Thymus (tissue), 11 donors: ENCODE results near the gene FLRT1. TPM values are rescaled to one million over a fixed set of nuclear protein-coding genes. Genes with fewer than 3 reads are reported as not detected.

Source experiments
- DNase-seq, 9 donors: peaks; one replicate each; pipeline ENCODE4 v3.0.0-alpha.2; 2013; ENCODE audit warnings: low spot score in 9 of 9, low read depth in 6 of 9, missing footprints in 1 of 9
- H3K27ac ChIP-seq, 2 donors: one replicate each; pipeline ENCODE4 v1.5.1; 2013; ENCODE audit warnings: control low read depth in 1 of 2, low read depth in 1 of 2, low read length in 1 of 2, mild to moderate bottlenecking in 1 of 2, moderate library complexity in 1 of 2
- H3K27me3 ChIP-seq, 2 donors: one replicate each; pipeline ENCODE4 v1.5.1; 2013; ENCODE audit warnings: low read length in 1 of 2; ENCODE audit not compliant: control insufficient read depth in 2 of 2, insufficient read depth in 1 of 2
- H3K36me3 ChIP-seq, 2 donors: one replicate each; pipeline ENCODE4 v1.5.1; 2013; ENCODE audit warnings: low read length in 1 of 2, mild to moderate bottlenecking in 1 of 2, moderate library complexity in 1 of 2; ENCODE audit not compliant: control insufficient read depth in 2 of 2, insufficient read depth in 2 of 2
- H3K4me1 ChIP-seq, 2 donors: one replicate each; pipeline ENCODE4 v1.5.1; 2013; ENCODE audit warnings: low read length in 2 of 2; ENCODE audit not compliant: control insufficient read depth in 2 of 2, insufficient read depth in 2 of 2
- H3K4me3 ChIP-seq, 2 donors: one replicate each; pipeline ENCODE4 v1.5.1; 2013; ENCODE audit warnings: low read length in 2 of 2, control low read depth in 1 of 2, mild to moderate bottlenecking in 1 of 2
- H3K9me3 ChIP-seq, 2 donors: one replicate each; pipeline ENCODE4 v1.5.1; 2013; ENCODE audit warnings: low read length in 1 of 2, mild to moderate bottlenecking in 1 of 2; ENCODE audit not compliant: control insufficient read depth in 2 of 2, insufficient read depth in 1 of 2
- WGBS: extraction: QIAGEN DNeasy Blood & Tissue Kit; methylation state at CpG from one replicate; pipeline ENCODE4 v1.1.7; 2013; 5-methylcytosine and 5-hydroxymethylcytosine counted together
- polyA plus RNA-seq: library from polyadenylated mRNA; stranded (reverse); fragments of 200-250 nt; gene quantifications from one replicate; pipeline ENCODE4 v1.2.3, GENCODE V29; 2013
- total RNA-seq: library from RNA; stranded (reverse); fragments of 120-200 nt; gene quantifications from one replicate; pipeline ENCODE4 v1.2.4, GENCODE V29; 2013
- donor health status: healthy.

The FLRT1 gene
- total and polyA plus RNA-seq, 2 donors, result 0.05 to 0.07 TPM

GRCh38 chr11:64011371-64011770 is 24.4 kb upstream of the FLRT1 start:
- 96% methylated on average over 8 of the region's 8 CpGs for WGBS
- DNase-seq, result no peak
- Histone ChIP-seq H3K4me1 (peaks cover 0 to 11% of the 10 kb centered on the region in 2 donors), H3K36me3 (no peaks in the 10 kb centered on the region), H3K27me3 (peaks cover 24 to 34% of the 10 kb centered on the region in 2 donors), H3K4me3 (no peak overlapping the region), H3K9me3 (peaks cover 5 to 19% of the 10 kb centered on the region in 2 donors), H3K27ac (no peak overlapping the region)

- peaks cover 0 to 2% of the 10 kb centered on the region in 2 donors for H3K4me1 ChIP-seq
- H3K4me3 ChIP-seq, result no peak overlapping the region
- peaks cover 5 to 15% of the 10 kb centered on the region in 2 donors for H3K9me3 ChIP-seq
- H3K27ac ChIP-seq, result no peak overlapping the region
- 96% methylated on average over 16 of the region's 16 CpGs for WGBS
- DNase-seq, result no peak
- no peaks in the 10 kb centered on the region for H3K36me3 ChIP-seq
- H3K27me3 ChIP-seq, result peaks cover 10 to 15% of the 10 kb centered on the region in 2 donors
Measured at GRCh38 chr11:64013141-64013896, 22.4 kb upstream of the FLRT1 start.

GRCh38 chr11:64014356-64014755 is 21.4 kb upstream of the FLRT1 start:
- DNase-seq, result no peak
- Histone ChIP-seq H3K27ac (no peak overlapping the region), H3K4me1 (peaks cover 0 to 2% of the 10 kb centered on the region in 2 donors), H3K27me3 (peaks cover under 1 to 4% of the 10 kb centered on the region in 2 donors), H3K9me3 (peaks cover 5 to 15% of the 10 kb centered on the region in 2 donors), H3K4me3 (no peak overlapping the region), H3K36me3 (no peaks in the 10 kb centered on the region)
- WGBS, result 97% methylated on average over 11 of the region's 11 CpGs

- Histone ChIP-seq H3K36me3 (no peaks in the 10 kb centered on the region), H3K4me3 (no peak overlapping the region)
Measured at GRCh38 chr11:64015510-64015909, 20.2 kb upstream of the FLRT1 start.

GRCh38 chr11:64015935-64016845 is 19.5 kb upstream of the FLRT1 start:
- whole genome bisulfite sequencing, result 96% methylated on average over 35 of the region's 35 CpGs
- H3K4me3 ChIP-seq, result no peak overlapping the region
- no peak for DNase-seq
- no peaks in the 10 kb centered on the region for H3K36me3 ChIP-seq
- no peak overlapping the region for H3K27ac ChIP-seq
- peaks cover 0 to 2% of the 10 kb centered on the region in 2 donors for H3K27me3 ChIP-seq
- H3K4me1 ChIP-seq, result peaks cover 0 to 2% of the 10 kb centered on the region in 2 donors
- no peaks in the 10 kb centered on the region for H3K9me3 ChIP-seq

More at GRCh38 chr11:64015510-64015909, 20.2 kb upstream of the FLRT1 start:
- no peak for DNase-seq
- peaks cover 0 to 5% of the 10 kb centered on the region in 2 donors for H3K9me3 ChIP-seq
- H3K27me3 ChIP-seq, result peaks cover 0 to 2% of the 10 kb centered on the region in 2 donors
- peaks cover 0 to 2% of the 10 kb centered on the region in 2 donors for H3K4me1 ChIP-seq
- no peak overlapping the region for H3K27ac ChIP-seq
- 96% methylated on average over 20 of the region's 20 CpGs for WGBS

GRCh38 chr11:64017945-64018224 is 17.8 kb upstream of the FLRT1 start:
- no peak for DNase-seq
- H3K4me1 ChIP-seq, result peaks cover 0 to under 1% of the 10 kb centered on the region in 2 donors
- 98% methylated on average over 7 of the region's 7 CpGs for WGBS
- H3K27ac ChIP-seq, result no peak overlapping the region
- H3K9me3 ChIP-seq, result no peaks in the 10 kb centered on the region
- H3K36me3 ChIP-seq, result no peaks in the 10 kb centered on the region
- no peak overlapping the region for H3K4me3 ChIP-seq
- H3K27me3 ChIP-seq, result peaks cover 0 to 4% of the 10 kb centered on the region in 2 donors

- 93% methylated on average over 8 of the region's 8 CpGs for WGBS
- no peaks in the 10 kb centered on the region for H3K9me3 ChIP-seq
- no peak for DNase-seq
Measured at GRCh38 chr11:64018310-64018709, 17.4 kb upstream of the FLRT1 start.

GRCh38 chr11:64019106-64020037 is 16.4 kb upstream of the FLRT1 start:
- Histone ChIP-seq H3K4me3 (no peak overlapping the region), H3K27me3 (peaks cover 0 to 4% of the 10 kb centered on the region in 2 donors), H3K4me1 (peaks cover 0 to 4% of the 10 kb centered on the region in 2 donors), H3K9me3 (no peaks in the 10 kb centered on the region), H3K27ac (no peak overlapping the region), H3K36me3 (no peaks in the 10 kb centered on the region)
- DNase-seq, result no peak
- WGBS, result 95% methylated on average over 27 of the region's 27 CpGs

More at GRCh38 chr11:64018310-64018709, 17.4 kb upstream of the FLRT1 start:
- no peak overlapping the region for H3K27ac ChIP-seq
- no peaks in the 10 kb centered on the region for H3K36me3 ChIP-seq
- H3K27me3 ChIP-seq, result peaks cover 0 to 4% of the 10 kb centered on the region in 2 donors
- H3K4me3 ChIP-seq, result no peak overlapping the region
- H3K4me1 ChIP-seq, result no peaks in the 10 kb centered on the region
